Ammon's horn (tissue), 1 donor: Measurements from ENCODE around the gene CASQ1.

Source experiments
- DNase-seq: peaks from one replicate; pipeline ENCODE4 v3.0.0-alpha.2; 2016; ENCODE audit warnings: low spot score

CASQ1 gene

DNA sequence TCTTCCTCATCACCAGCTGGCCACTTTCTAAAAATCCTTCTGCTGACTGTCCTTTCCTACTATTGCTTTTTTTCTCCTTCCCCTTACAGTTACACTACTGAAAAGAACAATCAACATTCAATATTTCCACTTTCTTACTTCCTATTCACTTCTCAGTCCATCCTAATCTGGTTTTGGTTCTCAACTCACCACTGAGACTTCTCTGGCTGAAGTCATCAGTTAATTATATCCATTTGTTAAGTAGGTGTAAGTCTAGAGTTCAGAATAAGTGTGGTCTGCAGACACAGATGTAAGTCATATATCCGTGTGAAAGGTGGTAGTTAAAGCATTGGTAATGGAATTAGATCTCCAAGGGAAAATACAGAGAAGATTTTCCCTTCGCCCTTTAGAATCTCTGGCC, 36.2 kb downstream of the CASQ1 start:
- no peak for DNase-seq

DNA sequence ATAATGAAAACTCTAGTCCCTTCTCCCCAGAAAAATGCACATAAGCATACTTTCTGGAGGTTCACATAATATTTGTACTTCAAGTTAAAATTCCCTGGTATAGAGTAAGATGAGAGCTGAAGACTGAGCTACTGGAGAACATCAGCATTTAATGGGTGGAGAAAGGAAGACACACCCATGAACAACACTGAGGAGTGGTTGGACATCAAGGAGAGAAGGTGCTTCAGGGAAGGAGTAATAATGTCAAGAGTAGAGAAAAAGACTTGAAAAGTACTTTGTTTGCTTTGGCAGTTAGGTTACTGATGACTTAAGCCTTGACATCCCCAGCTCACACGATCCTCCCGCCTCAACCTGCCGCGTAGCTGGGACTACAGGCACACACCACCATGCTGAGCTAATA, 36.7 kb downstream of the CASQ1 start:
- DNase-seq, result no peak

DNA sequence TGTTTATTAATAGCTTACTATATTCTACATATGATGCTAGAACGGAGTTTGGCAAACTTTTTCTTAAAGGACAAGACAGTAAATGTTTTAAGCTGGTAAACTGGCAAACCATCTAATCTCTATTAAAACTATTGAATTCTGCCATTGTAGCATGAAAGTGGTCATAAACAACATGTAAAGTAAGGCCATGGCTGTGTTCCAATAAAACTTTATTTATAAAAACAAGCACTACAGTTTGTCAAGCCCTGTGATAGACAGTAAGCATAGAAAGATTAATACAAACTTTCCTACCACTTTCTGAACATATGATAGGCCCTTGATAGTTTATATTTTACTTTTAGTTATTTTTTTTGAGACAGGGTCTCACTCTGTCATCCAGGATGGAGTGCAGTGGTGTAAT, 37.2 kb downstream of the CASQ1 start:
- no peak for DNase-seq

DNA sequence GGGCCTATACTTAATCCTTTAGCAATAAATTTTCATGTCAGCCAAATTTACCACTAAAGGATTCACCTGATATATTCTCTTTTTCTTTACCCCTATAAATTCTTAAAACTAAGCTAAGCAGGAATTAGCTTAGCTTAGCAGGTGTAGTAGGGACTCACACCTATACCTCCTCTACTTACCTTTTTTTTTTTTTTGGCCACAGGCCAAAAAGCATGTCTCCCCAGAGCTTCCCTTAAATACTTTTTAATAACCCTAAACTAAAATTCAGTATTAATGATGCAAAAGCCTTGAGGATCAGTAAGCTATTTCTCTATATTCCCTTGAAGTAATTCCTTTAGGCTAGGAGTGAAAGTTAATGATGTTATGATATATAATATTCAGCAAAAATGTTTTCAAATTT, 38.1 kb downstream of the CASQ1 start:
- DNase-seq, result no peak

- DNase-seq, result no peak
Observed at GRCh38 chr1:160232911-160233310, 42.5 kb downstream of the CASQ1 start.

DNA sequence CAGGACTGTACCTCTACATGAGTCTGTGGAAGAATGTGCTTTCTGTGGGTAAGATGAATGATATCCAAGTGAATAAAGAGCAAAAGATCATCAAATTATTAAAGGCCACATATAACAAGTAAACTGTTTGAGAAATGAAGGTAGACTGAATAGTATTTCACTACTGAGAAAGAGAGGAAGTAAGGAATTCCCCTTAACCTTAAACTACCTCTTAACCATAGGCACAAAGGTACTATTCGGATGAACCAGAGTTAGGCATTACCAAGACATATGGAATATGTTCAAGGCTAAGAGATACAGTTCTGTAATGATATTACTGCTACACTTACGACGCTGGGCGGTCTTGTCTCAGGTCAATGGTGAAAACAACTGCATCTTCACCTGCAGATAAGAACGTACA, 46.4 kb downstream of the CASQ1 start:
- DNase-seq, result no peak

- no peak for DNase-seq
Observed at GRCh38 chr1:160237558-160237957, 47.2 kb downstream of the CASQ1 start.

- DNase-seq, result no peak
Observed at GRCh38 chr1:160238408-160238807, 48.0 kb downstream of the CASQ1 start.

DNA sequence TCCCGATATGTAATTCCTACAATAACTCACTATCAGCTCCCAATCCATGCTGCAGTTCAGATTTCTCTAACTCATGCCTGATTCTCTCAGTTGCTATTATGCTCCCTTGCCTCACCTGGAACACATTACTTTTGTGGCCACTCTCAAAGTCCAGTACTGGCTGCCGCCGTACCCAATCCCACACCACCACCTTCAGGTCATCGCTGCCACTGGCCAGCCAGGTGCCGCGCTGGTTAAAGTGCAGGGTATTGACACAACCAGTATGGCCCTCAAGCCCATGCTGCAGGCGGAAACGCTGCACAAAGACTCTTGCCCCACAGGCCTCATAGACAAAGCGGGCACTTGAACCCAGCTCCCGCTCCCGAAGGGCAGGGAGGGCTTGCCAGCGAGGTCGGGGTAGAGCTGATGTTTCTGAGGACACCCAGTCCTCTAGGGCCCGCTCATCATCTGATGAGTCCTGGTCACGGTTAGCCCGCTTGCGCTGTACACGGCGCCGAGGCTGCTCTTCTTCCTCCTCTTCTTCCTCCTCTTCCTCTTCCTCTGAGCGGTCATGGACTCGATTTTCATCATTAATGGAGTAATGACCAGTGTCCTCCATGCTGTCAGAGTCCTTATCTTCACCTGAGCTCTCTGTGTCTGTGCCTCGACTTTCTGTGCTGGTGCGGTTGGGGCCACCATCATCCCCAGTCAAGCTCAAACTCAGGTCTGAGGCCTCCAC, 49.4 kb downstream of the CASQ1 start:
- DNase-seq, result no peak

GRCh38 chr1:160243767-160244166, 53.4 kb downstream of the CASQ1 start:
- DNase-seq, result no peak

- DNase-seq, result no peak
Observed at GRCh38 chr1:160244209-160244608, 53.8 kb downstream of the CASQ1 start.

GRCh38 chr1:160245434-160245833, 55.1 kb downstream of the CASQ1 start:
- no peak for DNase-seq

- DNase-seq, result no peak
Observed at GRCh38 chr1:160247053-160247452, 56.7 kb downstream of the CASQ1 start.

DNA sequence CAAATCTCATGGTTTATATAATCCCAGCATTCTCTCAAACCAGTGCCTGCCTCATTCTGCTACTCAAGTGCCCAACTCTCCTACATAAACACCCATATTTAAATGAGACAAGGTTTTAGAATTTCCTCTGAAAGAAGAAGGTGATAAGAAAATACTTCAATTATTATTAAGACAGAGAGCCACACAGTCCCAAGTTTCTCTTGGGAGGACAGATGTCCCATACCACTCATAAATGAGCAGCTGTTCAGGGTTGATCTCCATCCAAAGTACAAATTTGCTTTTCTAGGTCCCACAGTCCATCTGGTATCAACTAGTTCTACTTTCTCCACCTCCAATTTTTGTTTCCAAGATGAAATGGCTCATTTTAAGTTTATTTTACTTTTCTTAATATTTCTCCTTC, 60.6 kb downstream of the CASQ1 start:
- peak; percentile 24 for DNase-seq
